GM12872 (cell line): ENCODE data around the gene ANGEL1.

ENCODE experiments used
- CTCF ChIP-seq: IDR thresholded peaks from 3 replicates; pipeline ENCODE4 v1.5.1; 2011; ENCODE audit warnings: low read depth, mild to moderate bottlenecking, low read length, moderate library complexity; ENCODE audit not compliant: insufficient read depth

The ANGEL1 gene

DNA sequence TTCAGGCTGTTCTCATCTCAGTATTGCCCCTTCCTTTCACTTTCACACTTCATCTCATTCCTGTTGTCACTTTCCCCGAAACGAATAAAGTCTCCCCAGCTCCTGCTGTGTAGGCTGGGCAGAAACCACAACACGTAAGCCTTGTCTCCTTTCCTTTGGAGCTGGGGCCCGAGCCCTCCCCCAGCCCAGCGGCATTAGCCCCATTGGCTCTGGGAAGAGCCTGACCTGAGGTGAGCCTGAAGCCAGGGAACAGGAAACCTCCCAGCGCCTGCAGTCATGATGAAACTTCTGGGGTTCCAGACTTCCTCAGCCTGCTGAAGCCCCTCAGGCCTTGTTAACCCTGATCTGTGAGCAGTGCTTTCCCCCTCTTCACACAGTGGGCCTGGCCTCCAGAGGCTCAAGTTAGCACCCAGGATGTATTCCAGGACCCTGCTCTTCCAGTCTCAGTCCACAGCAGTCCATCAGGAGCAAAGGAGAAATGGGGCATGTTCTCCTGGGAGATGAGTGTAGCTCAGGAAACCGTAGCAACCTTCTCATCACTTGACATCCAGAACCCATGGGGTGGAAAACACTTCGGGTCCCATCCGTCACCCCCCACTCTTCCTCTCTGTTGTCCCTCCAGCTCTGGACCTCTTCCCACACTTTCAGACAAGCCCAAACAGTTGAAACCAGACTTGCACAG is 29.7 kb downstream of the ANGEL1 start:
- TF ChIP-seq CTCF, result no peak

DNA sequence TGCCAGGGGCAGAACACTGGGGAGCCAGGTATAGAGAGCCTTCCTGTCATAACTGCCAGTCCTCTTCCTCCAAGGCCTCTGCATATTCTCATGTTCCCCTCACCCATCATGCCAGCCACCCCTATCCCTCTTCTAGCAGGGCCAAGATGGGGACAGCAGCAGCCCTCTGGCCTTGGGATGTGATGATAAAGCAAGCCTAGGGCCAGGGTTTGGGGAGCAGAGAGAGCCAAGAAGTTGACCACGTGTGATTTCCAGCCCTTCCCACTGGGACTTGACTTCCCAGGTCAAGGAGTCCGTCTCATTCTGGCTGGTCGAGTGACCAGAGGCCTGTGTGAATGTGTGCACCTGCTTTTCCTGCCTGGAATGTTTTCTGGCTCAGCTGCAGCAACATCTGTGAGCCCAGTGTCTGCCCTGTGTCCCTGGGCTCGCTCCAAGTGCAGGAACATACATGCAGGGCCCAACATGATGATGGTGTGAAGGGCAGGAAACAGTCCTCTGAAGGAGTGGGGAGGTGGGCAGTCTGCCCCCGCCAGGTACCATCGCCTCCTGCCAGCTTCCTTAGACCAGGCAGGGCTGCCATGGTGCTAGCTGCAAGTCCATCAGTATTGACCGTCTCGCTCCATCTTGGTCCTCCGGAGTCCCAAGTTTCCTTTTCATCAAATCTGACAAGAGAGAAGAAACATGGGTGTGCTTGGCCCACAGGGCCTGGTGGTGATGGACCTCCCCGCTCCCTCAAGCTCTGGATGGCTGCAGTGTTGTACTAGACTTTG is 30.4 kb downstream of the ANGEL1 start:
- TF ChIP-seq CTCF, result no peak

- TF ChIP-seq CTCF, result no peak
Observed at GRCh38 chr14:76781648-76782051, 31.0 kb downstream of the ANGEL1 start.

DNA sequence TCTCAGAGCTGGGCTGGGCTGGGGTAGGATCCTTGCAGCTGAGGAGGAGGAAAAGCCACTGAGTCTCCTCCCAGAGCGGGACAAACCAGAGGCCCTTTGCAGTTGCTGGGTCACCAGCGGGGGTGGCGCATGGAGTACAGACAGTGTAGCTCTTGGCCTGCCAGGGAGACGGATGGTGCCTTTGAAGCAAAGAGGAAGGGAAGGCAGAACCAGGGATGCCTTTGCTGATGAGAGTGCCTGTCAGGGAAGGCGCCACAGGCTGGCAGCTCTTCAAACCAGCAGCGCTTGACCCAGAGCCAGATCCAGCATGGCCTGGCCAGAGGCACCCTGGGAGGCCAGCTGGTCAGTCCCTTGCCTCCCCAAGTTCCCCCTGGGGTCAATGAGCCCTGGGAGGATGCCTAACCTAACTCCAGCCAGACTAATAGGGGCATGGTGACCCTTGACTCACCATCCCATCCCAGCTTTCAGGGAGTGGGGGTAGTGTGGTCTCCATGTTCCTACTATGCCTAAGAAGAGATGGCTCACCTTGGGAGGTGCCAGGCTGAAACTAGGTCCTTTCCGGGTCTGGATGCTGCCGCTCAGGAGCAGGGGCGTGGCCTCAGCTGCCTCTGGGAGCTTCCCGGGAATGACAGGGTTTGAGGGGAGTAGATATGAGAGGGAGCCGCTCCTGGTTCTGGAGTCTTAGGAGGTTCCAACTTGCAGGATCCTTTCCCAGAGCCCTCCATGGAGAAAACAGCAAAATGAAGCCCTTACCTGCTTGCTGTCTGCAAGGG is 31.6 kb downstream of the ANGEL1 start:
- TF ChIP-seq CTCF, result no peak

DNA sequence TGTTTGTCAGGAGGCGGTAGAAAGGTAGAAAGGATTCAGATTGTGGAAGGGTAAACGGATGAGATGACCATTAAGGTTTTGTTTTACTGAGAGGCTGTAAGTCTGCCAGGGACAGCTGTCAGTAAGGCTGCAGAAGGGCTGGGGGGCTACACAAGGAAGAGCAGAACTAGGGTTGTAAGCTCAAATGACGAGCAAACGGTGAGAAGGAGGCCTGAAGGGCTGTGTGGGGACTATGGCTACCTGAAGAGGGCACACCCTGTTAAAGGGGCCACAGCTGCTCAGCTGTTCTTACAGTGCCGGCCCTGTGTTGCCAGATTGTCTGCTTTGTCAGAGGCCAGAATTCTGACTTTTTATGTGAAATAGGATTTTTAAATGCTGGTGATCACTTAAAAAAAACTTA is 32.3 kb downstream of the ANGEL1 start:
- no peak for TF ChIP-seq CTCF

DNA sequence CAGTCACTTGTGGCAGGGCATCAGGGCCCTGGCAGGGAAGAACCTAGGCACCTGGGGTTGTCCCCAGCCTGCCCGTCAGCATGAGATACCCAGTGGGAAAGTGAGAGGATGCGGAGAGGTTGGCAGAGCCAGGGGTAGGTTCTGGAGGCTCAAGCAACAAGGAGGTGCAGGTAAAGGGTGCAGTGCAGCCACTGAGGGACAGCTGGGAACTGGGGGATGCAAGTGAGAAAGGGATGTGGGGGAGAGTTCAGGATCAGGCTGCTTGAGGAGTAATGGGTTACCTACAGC is 32.7 kb downstream of the ANGEL1 start:
- no peak for TF ChIP-seq CTCF

GRCh38 chr14:76779221-76780057 is 33.2 kb downstream of the ANGEL1 start:
- TF ChIP-seq CTCF, result no peak
